ENCODE measurements around the gene ZDHHC4.

The ZDHHC4 gene

GRCh38 chr7:6577369-6578113 lies at the start of gene ZDHHC4:
TSS of gene ZDHHC4 (plus strand) at chr7:6577454. CDS start at chr7:6580562, 3,108 bp downstream.
- DNase-seq (ENCODE audit: low spot score) = peak; percentile 75

GRCh38 chr7:6528401-6529130 lies 48.7 kb upstream of the ZDHHC4 start:
- DNase-seq (ENCODE audit: low spot score) = no peak

GRCh38 chr7:6529643-6530042 lies 47.6 kb upstream of the ZDHHC4 start:
- DNase-seq (ENCODE audit: low spot score) = no peak

- no peak for DNase-seq (ENCODE audit: low spot score)
Measured at GRCh38 chr7:6530626-6531491, 46.4 kb upstream of the ZDHHC4 start.

GRCh38 chr7:6531492-6532279 lies 45.6 kb upstream of the ZDHHC4 start:
- no peak for DNase-seq (ENCODE audit: low spot score)

GRCh38 chr7:6532516-6532915 lies 44.7 kb upstream of the ZDHHC4 start:
- DNase-seq (ENCODE audit: low spot score) = no peak

GRCh38 chr7:6533893-6534495 lies 43.3 kb upstream of the ZDHHC4 start:
- no peak for DNase-seq (ENCODE audit: low spot score)

- no peak for DNase-seq (ENCODE audit: low spot score)
Measured at GRCh38 chr7:6536262-6537260, 40.7 kb upstream of the ZDHHC4 start.

GRCh38 chr7:6542368-6542767 lies 34.9 kb upstream of the ZDHHC4 start:
- no peak for DNase-seq (ENCODE audit: low spot score)

GRCh38 chr7:6545398-6546126 lies 31.7 kb upstream of the ZDHHC4 start:
- DNase-seq (ENCODE audit: low spot score) = no peak

- DNase-seq (ENCODE audit: low spot score) = peak; percentile 12
Measured at GRCh38 chr7:6546498-6547251, 30.6 kb upstream of the ZDHHC4 start.

- DNase-seq (ENCODE audit: low spot score) = no peak
Measured at GRCh38 chr7:6547400-6547799, 29.9 kb upstream of the ZDHHC4 start.

- DNase-seq (ENCODE audit: low spot score) = no peak
Measured at GRCh38 chr7:6551016-6551511, 26.2 kb upstream of the ZDHHC4 start, which contains the start of gene GRID2IP. TSS of gene GRID2IP (minus strand) at chr7:6551461. CDS start at chr7:6551436, 25 bp downstream.

- DNase-seq (ENCODE audit: low spot score) = no peak
Measured at GRCh38 chr7:6553448-6554044, 23.7 kb upstream of the ZDHHC4 start.

GRCh38 chr7:6554848-6555247 lies 22.4 kb upstream of the ZDHHC4 start:
- DNase-seq (ENCODE audit: low spot score) = no peak

- no peak for DNase-seq (ENCODE audit: low spot score)
Measured at GRCh38 chr7:6556196-6556595, 21.1 kb upstream of the ZDHHC4 start.

- DNase-seq (ENCODE audit: low spot score) = peak; percentile 40
Measured at GRCh38 chr7:6558837-6559236, 18.4 kb upstream of the ZDHHC4 start.

- no peak for DNase-seq (ENCODE audit: low spot score)
Measured at GRCh38 chr7:6559896-6560295, 17.4 kb upstream of the ZDHHC4 start.
